H1 (cell line): ENCODE data around the gene RAD51D.

ENCODE experiments used
- CHD1 ChIP-seq: IDR thresholded peaks from 2 replicates; pipeline ENCODE4 v1.6.1; 2012; ENCODE audit warnings: low read depth, low read length, improper control_type of control experiment
- CHD2 ChIP-seq: IDR thresholded peaks from 2 replicates; pipeline ENCODE4 v1.6.1; 2012; ENCODE audit warnings: low read length, improper control_type of control experiment
- CTCF ChIP-seq, 3 experiments: IDR thresholded peaks; 1 replicate in 2 of 3; 2 replicates in 1 of 3; pipeline versions ENCODE4 v1.5.1 to v1.6.1; 2011; ENCODE audit warnings: low read length in 3 of 3, mild to moderate bottlenecking in 3 of 3, inconsistent platforms in 2 of 3, low read depth in 1 of 3, moderate library complexity in 1 of 3; ENCODE audit not compliant: insufficient read depth in 1 of 3; ENCODE audit errors: control extremely low read depth in 1 of 3
- E2F6 ChIP-seq: IDR thresholded peaks from 2 replicates; pipeline ENCODE4 v1.6.1; 2012; ENCODE audit warnings: inconsistent platforms
- GABPA ChIP-seq: IDR thresholded peaks from 2 replicates; pipeline ENCODE4 v1.6.1; 2011; ENCODE audit warnings: mild to moderate bottlenecking, low read length, moderate library complexity, borderline replicate concordance; ENCODE audit not compliant: insufficient read depth
- POLR2A ChIP-seq, 2 experiments: IDR thresholded peaks; 1 replicate in 1 of 2; 2 replicates in 1 of 2; pipeline ENCODE4 v1.6.1; 2011; ENCODE audit warnings: low read depth in 2 of 2, low read length in 2 of 2, mild to moderate bottlenecking in 2 of 2; ENCODE audit errors: control extremely low read depth in 1 of 2
- POLR2AphosphoS5 ChIP-seq: IDR thresholded peaks from 2 replicates; pipeline ENCODE4 v1.6.1; 2011; ENCODE audit warnings: low read depth, low read length
- RAD21 ChIP-seq, 2 experiments: IDR thresholded peaks in 1 of 2; conservative IDR thresholded peaks in 1 of 2; 2 replicates each; pipeline ENCODE4 v1.6.1; 2011; ENCODE audit warnings: low read depth in 2 of 2, low read length in 2 of 2, improper control_type of control experiment in 1 of 2, inconsistent platforms in 1 of 2, mild to moderate bottlenecking in 1 of 2, moderate library complexity in 1 of 2
- SIRT6 ChIP-seq: IDR thresholded peaks from one replicate; pipeline ENCODE4 v1.7.1; 2012; ENCODE audit warnings: low read length, inconsistent platforms
- TAF1 ChIP-seq: IDR thresholded peaks from 2 replicates; pipeline ENCODE4 v1.6.1; 2011; ENCODE audit warnings: mild to moderate bottlenecking, low read depth, low read length
- USF2 ChIP-seq: IDR thresholded peaks from 2 replicates; pipeline ENCODE4 v1.6.1; 2011; ENCODE audit warnings: low read length, improper control_type of control experiment
- YY1 ChIP-seq: IDR thresholded peaks from 2 replicates; pipeline ENCODE4 v1.6.1; 2011; ENCODE audit warnings: low read depth, mild to moderate bottlenecking, low read length

GRCh38 chr17:35068249-35068648 is 51.4 kb downstream of the RAD51D start:
- TF ChIP-seq POLR2AphosphoS5 (no peak), USF2 (no peak), CTCF (IDR thresholded peaks at IDR 0.05; ENCODE audit: control extremely low read depth in 1 of 3, insufficient read depth in 1 of 3, low read depth in 1 of 3, low read length in 3 of 3) (no peak), YY1 (no peak), TAF1 (no peak), RAD21 (IDR thresholded peaks at IDR 0.05 in 1 of 2, conservative IDR thresholded peaks at IDR 0.05 in 1 of 2; ENCODE audit: low read depth in 2 of 2, low read length in 2 of 2) (no peak), POLR2A (IDR thresholded peaks at IDR 0.05; ENCODE audit: control extremely low read depth in 1 of 2, low read depth in 2 of 2, low read length in 2 of 2) (no peak), E2F6 (no peak), CHD2 (no peak), GABPA (no peak), SIRT6 (no peak), CHD1 (no peak)
